WERI-Rb-1 (cell line): ENCODE measurements around the gene TSPAN8.

Experiments used
- DNase-seq: peaks from one replicate; pipeline ENCODE4 v3.0.0-alpha.2; 2020
- H3K27ac ChIP-seq: fragments of 250-450 bp; sonication (Bioruptor Pico); 2 replicates; pipeline ENCODE4 v1.5.1; 2020; ENCODE audit warnings: mild to moderate bottlenecking, moderate library complexity
- H3K27me3 ChIP-seq: fragments of 250-450 bp; sonication (Bioruptor Pico); 2 replicates; pipeline ENCODE4 v1.5.1; 2021; ENCODE audit warnings: mild to moderate bottlenecking, low read depth, moderate library complexity; ENCODE audit not compliant: insufficient read depth, severe bottlenecking
- H3K36me3 ChIP-seq: fragments of 250-450 bp; sonication (Bioruptor Pico); 2 replicates; pipeline ENCODE4 v1.5.1; 2020; ENCODE audit warnings: mild to moderate bottlenecking, moderate library complexity
- H3K4me3 ChIP-seq: 2 replicates; pipeline ENCODE4 v1.5.1; 2011; ENCODE audit warnings: low read depth, mild to moderate bottlenecking, control low read depth, low read length
- H3K9me3 ChIP-seq: fragments of 250-450 bp; sonication (Bioruptor Pico); 2 replicates; pipeline ENCODE4 v1.5.1; 2021; ENCODE audit warnings: mild to moderate bottlenecking, moderate library complexity; ENCODE audit not compliant: severe bottlenecking
- TF ChIP-seq, protein P1 (sequence below): IDR thresholded peaks from 2 replicates; pipeline ENCODE4 v1.5.1; 2011; ENCODE audit warnings: low read depth, mild to moderate bottlenecking, control low read depth, inconsistent platforms, low read length

TSPAN8 gene

DNA sequence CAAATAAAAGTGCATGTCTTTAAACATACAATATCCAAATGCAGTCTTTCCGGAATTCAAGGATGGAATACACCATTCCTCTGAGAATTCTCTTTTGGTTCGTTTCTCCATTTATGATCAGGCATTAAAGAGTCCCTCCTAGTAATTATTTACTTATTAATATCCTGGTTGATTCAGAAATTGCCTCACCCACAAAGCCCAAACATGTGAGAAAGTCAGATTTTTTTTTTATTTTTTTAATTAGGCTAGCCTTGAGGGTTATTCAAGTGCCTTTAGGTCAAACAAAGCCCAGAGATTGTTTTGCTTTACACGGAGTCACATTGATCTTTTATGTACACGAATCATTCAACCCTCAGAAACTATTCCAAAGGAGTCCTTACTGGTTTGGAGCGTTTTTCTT lies 6.4 kb upstream of the TSPAN8 start:
- H3K27me3 ChIP-seq, result no peaks in the 10 kb centered on the region
- no peaks in the 10 kb centered on the region for H3K9me3 ChIP-seq
- H3K36me3 ChIP-seq, result no peaks in the 10 kb centered on the region
- H3K27ac ChIP-seq, result no peak overlapping the region
- TF ChIP-seq, protein P1, sequence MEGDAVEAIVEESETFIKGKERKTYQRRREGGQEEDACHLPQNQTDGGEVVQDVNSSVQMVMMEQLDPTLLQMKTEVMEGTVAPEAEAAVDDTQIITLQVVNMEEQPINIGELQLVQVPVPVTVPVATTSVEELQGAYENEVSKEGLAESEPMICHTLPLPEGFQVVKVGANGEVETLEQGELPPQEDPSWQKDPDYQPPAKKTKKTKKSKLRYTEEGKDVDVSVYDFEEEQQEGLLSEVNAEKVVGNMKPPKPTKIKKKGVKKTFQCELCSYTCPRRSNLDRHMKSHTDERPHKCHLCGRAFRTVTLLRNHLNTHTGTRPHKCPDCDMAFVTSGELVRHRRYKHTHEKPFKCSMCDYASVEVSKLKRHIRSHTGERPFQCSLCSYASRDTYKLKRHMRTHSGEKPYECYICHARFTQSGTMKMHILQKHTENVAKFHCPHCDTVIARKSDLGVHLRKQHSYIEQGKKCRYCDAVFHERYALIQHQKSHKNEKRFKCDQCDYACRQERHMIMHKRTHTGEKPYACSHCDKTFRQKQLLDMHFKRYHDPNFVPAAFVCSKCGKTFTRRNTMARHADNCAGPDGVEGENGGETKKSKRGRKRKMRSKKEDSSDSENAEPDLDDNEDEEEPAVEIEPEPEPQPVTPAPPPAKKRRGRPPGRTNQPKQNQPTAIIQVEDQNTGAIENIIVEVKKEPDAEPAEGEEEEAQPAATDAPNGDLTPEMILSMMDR, result no peak
- no peak overlapping the region for H3K4me3 ChIP-seq
- DNase-seq, result no peak

DNA sequence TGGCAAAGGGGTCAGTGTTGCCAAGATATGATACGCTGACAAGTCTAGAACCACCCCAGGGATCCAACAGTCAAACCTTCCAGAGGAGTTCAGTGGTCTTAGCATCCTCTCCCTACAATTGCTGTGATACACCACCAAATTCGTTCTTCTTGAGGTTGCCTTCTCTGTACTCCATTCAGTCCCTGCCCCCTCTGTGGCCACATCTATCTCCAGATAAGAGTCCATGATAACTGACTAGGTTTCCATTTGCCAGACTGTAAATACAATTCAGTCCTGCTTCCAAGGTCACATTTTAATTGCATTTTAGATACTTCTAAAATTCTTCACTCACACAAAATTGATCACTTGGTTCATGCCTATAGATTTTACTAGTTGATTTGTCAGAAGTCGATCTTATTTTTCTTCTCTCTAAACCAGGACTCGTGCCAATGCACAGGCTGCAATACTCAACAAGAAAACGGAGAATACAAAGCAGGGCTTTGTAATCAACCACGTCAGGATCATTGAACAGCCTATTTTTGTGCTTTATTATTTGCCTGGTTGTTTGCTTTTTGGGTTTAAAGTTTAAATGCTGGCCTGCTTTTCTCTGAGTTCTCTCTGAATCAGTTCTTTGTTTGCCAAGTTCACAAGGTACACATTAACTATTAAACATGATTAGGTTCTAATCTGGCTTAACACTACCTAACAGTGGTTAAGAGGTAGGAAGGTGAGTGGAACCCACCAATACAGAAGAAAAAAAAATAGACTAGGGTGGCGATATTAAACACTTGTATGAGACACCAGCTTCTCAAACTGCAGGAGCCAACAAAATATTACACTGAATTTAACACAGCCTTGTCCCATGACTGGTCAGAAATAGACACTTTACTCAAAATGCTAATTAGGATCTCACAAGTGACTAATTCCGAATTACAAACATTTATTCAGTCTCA lies 5.3 kb upstream of the TSPAN8 start:
- Histone ChIP-seq H3K36me3 (no peaks in the 10 kb centered on the region), H3K27ac (no peak overlapping the region), H3K9me3 (no peaks in the 10 kb centered on the region), H3K4me3 (no peak overlapping the region), H3K27me3 (no peaks in the 10 kb centered on the region)
- TF ChIP-seq, protein P1, result no peak
- DNase-seq, result no peak

DNA sequence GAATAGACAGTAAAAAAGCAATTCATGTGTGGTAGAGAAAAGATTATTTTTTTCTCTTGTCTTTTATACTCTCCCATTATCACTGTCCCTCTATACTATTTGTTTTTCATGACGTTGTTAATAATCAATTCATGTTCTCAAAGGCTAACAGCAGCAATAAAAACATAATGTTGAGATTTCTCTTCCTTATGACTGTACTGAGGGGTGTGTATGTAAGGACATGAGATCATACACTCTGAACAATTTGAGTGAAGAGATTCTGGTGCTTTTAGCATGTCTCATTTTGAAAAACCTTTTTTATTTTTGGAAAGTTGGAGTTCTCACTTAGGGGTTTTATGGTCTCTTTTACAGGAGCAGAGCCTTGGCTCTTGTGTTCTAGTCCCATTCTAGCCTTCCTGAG lies 3.8 kb upstream of the TSPAN8 start:
- no peaks in the 10 kb centered on the region for H3K9me3 ChIP-seq
- TF ChIP-seq, protein P1, result no peak
- H3K27me3 ChIP-seq, result no peaks in the 10 kb centered on the region
- DNase-seq, result no peak
- no peak overlapping the region for H3K27ac ChIP-seq
- H3K4me3 ChIP-seq, result no peak overlapping the region
- no peaks in the 10 kb centered on the region for H3K36me3 ChIP-seq

DNA sequence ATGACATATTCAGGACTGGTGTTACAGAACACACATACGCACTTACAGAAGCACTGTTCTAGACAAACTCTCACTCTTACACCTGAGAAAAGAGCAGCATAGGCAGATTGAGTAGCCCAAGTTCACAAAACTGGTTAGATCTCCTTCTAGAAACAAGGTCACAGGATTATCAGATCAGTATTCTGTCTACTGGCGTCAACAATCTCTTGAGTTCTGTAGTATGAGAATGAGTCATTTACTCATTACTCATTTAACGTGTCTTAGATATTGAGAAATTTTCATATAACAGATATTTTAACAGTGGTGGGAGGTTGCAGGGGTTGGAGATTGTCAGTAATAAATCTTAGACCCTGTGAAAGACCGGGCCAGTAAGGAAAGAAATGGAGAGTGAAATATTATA lies 2.8 kb upstream of the TSPAN8 start:
- no peak for DNase-seq
- H3K4me3 ChIP-seq, result no peak overlapping the region
- H3K27ac ChIP-seq, result no peak overlapping the region

DNA sequence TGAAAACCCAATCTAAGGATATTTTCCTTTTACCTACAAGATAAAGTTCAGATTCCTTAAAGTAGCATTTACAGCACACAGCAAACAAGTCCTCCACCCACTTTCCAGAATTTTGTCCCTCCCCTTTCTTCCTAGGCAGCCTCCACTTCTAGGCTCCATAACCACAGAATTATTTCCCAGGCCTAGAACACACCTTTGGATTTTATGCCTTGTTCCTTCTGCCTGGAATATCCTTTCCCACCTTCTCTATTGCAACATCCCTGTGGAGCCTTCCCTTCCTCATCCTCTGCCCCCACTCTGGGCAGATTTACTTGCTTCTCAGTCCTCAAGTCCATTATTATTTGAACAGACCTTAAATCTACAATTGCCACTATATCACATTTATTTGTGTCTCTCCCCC lies 2.1 kb upstream of the TSPAN8 start:
- H3K27me3 ChIP-seq, result no peaks in the 10 kb centered on the region
- H3K36me3 ChIP-seq, result no peaks in the 10 kb centered on the region
- TF ChIP-seq, protein P1, result no peak
- H3K9me3 ChIP-seq, result no peaks in the 10 kb centered on the region
- DNase-seq, result no peak
- no peak overlapping the region for H3K4me3 ChIP-seq
- H3K27ac ChIP-seq, result no peak overlapping the region

More for the DNA sequence above, 2.8 kb upstream of the TSPAN8 start:
- Histone ChIP-seq H3K9me3 (no peaks in the 10 kb centered on the region), H3K36me3 (no peaks in the 10 kb centered on the region), H3K27me3 (no peaks in the 10 kb centered on the region)
- TF ChIP-seq, protein P1, result no peak
